HEK293 (cell line): ENCODE measurements around the gene SLC7A6.

Experiments used
- CTCF ChIP-seq: fragments of 450-650 bp; formaldehyde crosslinking; IDR thresholded peaks from 2 replicates; pipeline ENCODE4 v1.5.1; 2016; ENCODE audit warnings: missing biosample characterization, missing genetic modification characterization
- TCF7L2 ChIP-seq: IDR thresholded peaks from 2 replicates; pipeline ENCODE4 v1.6.1; 2011; ENCODE audit warnings: low read depth, mild to moderate bottlenecking, inconsistent platforms, low read length, moderate library complexity, borderline replicate concordance
- ZFP37 ChIP-seq: fragments of 450-650 bp; formaldehyde crosslinking; IDR thresholded peaks from 2 replicates; pipeline ENCODE4 v1.5.1; 2016; ENCODE audit warnings: missing biosample characterization, missing genetic modification characterization
- ZNF529 ChIP-seq: fragments of 450-650 bp; formaldehyde crosslinking; IDR thresholded peaks from 2 replicates; pipeline ENCODE4 v1.5.1; 2017; ENCODE audit warnings: missing genetic modification characterization, missing biosample characterization; ENCODE audit not compliant: insufficient replicate concordance
- ZNF558 ChIP-seq: fragments of 450-650 bp; formaldehyde crosslinking; IDR thresholded peaks from 2 replicates; pipeline ENCODE4 v1.5.1; 2016; ENCODE audit warnings: missing biosample characterization, missing genetic modification characterization
- ZNF571 ChIP-seq: fragments of 450-650 bp; formaldehyde crosslinking; IDR thresholded peaks from 2 replicates; pipeline ENCODE4 v1.5.0; 2017; ENCODE audit warnings: missing biosample characterization, missing genetic modification characterization

- TF ChIP-seq TCF7L2 (no peak), ZNF558 (tag by site-specific recombination) (no peak), ZFP37 (no peak), ZNF529 (tag by site-specific recombination) (no peak), CTCF (tag by site-specific recombination) (no peak), ZNF571 (no peak)
Observed at GRCh38 chr16:68249371-68249770, 15.0 kb upstream of the SLC7A6 start.
